ENCODE data around the gene HLA-DOA.

HLA-DOA gene

DNA sequence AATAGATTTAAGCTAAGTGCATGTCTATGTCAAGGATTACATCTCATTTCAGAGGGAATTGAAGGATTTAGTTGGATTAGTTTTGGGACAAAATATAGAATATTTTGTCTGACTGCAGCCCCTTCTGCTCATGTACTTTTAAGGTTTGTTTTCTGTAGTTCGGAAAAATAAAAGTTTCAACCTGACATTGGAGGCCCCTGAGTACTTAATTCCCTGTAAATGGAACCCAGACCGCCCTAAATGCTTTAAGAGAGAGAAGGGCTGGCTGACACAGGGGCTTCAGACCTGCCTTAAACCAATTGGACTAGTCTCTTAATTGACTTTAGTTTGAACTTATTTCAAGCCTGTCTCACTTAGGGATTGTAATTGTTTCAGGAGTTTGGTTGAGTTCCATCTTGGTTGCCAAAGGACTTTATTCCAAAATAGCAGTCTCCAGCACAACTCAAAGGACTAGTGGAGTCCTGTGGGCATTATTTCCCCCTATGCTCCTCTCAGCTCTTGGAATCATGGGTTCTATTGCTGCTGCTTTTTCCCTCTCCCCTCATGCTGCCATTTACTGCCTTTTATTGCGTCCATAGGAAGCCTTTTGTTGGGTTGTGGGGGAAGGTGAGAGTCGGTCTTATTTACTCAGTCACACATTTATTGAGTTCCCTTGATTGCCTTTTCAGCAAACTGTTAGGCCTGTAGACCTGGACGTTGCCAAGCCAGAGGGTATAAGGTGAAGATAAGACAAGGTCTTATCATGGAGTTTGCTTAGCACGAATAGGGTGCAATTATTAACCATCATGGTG lies 26.5 kb downstream of the HLA-DOA start:
- Histone ChIP-seq H3K4me3 (no peak overlapping the region), H3K27ac (peak overlapping the region in 1 of 21 experiments; percentile 27)

DNA sequence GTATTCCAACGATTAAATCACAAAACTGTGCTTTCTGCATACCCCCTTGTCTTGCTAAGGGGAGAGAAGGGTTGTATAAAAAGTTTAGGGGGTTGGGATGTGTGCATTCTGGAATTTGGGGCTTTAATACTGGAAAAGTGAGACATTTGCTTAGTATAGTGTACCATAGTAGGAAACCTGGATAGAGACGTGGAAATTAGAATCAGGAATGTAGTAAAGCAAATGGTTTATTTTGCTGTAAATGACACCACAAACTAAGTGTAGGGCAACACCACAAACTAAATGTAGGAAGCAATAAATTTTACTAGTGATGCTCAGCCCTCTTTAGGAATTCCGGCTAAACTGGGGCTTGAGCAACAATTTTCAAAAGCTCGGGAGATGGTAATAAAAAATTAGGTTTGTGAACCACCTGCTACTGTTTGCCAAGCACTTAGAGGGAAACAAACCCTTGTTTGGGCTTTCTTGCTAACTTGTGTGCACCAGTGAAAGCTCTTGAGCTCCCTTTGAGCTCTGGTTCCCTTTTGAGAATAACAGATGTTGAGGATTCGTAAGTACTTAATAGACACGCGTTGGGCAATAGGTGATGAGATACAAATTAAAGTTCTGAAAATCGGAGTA lies 27.2 kb downstream of the HLA-DOA start:
- Histone ChIP-seq H3K4me3 (no peak overlapping the region), H3K27ac (no peak overlapping the region)

DNA sequence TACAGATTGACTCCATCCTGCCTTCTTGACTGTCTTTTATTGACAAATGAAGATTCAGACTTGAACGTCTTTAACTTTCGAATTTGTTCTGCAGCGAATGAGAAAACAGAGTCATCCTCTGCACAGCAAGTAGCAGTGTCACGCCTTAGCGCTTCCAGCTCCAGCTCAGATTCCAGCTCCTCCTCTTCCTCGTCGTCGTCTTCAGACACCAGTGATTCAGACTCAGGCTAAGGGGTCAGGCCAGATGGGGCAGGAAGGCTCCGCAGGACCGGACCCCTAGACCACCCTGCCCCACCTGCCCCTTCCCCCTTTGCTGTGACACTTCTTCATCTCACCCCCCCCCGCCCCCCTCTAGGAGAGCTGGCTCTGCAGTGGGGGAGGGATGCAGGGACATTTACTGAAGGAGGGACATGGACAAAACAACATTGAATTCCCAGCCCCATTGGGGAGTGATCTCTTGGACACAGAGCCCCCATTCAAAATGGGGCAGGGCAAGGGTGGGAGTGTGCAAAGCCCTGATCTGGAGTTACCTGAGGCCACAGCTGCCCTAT lies 28.8 kb downstream of the HLA-DOA start:
- Histone ChIP-seq H3K4me3 (no peak overlapping the region), H3K27ac (peak overlapping the region in 1 of 21 experiments; percentile 6)

DNA sequence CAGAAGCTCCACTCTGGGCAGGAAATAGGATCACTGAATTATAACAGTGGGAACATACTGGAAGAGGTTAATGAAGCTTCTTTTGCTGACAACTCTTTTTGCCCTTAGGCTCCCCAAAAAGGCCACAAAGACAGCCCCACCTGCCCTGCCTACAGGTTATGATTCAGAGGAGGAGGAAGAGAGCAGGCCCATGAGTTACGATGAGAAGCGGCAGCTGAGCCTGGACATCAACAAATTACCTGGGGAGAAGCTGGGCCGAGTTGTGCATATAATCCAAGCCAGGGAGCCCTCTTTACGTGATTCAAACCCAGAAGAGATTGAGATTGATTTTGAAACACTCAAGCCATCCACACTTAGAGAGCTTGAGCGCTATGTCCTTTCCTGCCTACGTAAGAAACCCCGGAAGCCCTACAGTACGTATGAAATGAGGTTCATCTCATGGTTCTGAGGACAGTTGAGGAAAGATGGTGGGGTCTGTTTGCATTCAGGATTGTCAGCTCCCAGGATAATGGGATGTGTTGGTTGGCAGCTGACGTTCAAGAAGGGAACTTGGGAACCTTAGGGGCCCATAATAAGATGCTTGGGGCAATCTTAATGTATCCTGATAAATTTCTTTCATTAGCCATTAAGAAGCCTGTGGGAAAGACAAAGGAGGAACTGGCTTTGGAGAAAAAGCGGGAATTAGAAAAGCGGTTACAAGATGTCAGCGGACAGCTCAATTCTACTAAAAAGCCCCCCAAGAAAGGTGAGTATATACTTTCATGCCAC lies 29.5 kb downstream of the HLA-DOA start:
- Histone ChIP-seq H3K4me3 (no peak overlapping the region), H3K27ac (no peak overlapping the region)

DNA sequence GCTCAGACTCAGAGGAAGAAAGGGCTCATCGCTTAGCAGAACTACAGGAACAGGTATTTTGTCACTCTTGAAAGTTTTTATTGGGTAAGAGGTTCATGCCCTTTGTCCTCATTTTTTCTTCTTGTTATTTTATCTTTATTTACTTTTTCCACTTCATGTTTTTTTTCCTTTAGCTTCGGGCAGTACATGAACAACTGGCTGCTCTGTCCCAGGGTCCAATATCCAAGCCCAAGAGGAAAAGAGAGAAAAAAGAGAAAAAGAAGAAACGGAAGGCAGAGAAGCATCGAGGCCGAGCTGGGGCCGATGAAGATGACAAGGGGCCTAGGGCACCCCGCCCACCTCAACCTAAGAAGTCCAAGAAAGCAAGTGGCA lies 31.5 kb downstream of the HLA-DOA start:
- H3K27ac ChIP-seq = no peak overlapping the region
- no peak overlapping the region for H3K4me3 ChIP-seq

DNA sequence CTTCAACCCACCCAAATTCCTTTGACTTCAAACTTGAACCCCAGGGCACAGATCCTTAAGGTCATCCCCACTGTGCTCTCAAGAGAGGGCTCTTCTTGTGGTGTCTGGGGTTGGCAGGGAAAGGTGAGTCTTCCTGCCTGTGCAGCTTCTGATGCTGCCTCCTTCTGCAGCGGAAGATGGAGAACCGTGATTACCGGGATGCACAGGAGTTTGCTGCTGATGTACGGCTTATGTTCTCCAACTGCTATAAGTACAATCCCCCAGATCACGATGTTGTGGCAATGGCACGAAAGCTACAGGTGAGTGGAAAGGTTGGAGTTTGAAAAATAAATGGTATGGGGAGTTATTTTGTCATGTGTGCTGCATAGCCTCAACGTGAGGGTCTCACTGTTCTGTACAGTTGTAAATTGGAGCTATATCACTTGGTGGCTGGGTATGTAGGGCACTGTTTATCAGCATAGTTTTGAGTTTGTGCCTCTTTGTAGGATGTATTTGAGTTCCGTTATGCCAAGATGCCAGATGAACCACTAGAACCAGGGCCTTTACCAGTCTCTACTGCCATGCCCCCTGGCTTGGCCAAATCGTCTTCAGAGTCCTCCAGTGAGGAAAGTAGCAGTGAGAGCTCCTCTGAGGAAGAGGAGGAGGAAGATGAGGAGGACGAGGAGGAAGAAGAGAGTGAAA lies 32.0 kb downstream of the HLA-DOA start:
- no peak overlapping the region for H3K4me3 ChIP-seq
- peak overlapping the region in 1 of 21 experiments; percentile 9 for H3K27ac ChIP-seq

DNA sequence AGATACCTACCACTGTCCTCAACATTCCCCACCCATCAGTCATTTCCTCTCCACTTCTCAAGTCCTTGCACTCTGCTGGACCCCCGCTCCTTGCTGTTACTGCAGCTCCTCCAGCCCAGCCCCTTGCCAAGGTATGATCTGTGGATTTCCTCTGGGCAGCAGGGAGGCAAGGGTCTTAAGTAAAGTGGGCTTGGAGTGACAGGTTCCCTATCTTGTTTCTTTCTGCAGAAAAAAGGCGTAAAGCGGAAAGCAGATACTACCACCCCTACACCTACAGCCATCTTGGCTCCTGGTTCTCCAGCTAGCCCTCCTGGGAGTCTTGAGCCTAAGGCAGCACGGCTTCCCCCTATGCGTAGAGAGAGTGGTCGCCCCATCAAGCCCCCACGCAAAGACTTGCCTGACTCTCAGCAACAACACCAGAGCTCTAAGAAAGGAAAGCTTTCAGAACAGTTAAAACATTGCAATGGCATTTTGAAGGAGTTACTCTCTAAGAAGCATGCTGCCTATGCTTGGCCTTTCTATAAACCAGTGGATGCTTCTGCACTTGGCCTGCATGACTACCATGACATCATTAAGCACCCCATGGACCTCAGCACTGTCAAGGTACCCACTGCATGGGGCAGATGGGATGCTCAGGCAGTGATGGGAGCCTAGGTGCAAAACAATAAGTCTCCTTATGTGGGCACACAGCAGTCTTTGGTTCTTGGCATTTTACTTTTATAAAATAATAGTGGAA lies 32.9 kb downstream of the HLA-DOA start:
- Histone ChIP-seq H3K27ac (no peak overlapping the region), H3K4me3 (no peak overlapping the region)

DNA sequence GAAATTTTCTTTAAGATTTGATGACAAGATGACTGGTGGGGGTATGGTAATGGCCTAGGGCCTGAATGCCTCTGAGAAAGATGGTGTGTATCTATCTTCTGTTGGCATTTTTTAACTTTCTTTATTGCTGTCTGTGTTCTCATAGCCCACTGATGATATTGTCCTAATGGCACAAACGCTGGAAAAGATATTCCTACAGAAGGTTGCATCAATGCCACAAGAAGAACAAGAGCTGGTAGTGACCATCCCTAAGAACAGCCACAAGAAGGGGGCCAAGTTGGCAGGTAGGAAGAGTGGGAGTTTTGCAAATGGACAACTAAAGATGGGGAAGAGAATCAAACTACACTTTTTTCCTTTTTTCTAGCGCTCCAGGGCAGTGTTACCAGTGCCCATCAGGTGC lies 33.5 kb downstream of the HLA-DOA start:
- peak overlapping the region in 2 of 7 experiments; percentile 90 to 98 for H3K4me3 ChIP-seq

DNA sequence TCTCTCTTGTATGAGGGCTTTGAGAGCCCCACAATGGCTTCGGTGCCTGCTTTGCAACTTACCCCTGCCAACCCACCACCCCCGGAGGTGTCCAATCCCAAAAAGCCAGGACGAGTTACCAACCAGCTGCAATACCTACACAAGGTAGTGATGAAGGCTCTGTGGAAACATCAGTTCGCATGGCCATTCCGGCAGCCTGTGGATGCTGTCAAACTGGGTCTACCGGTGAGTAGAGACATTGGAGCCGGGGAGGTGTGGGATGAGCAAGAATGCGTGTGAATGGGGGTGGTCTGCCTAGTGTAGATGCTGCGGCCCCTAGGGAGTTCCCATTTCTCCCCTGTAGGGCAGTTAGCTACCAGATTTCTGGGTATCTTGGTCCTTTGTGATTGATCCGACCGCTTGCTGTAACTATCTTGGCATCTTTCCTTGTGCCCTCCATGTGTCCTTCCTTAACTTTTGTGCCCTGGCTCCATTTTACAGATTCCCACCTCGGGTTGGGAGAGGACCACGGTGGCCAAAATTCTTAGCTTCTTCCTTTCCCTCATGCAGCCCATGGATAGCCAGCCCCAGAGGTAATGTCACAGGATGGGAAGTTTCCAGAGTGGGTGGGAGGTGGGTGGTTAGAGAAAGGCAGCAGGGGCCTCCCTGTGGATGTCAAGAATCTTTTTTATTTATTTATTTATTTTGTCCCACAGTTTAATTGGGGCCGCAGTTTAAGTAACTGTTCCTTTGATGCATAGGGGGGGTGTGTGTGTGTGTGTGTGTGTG lies 34.7 kb downstream of the HLA-DOA start:
- peak overlapping the region in 9 of 21 experiments; percentile 0 to 88 (median 19) for H3K27ac ChIP-seq

More for the DNA sequence above, 33.5 kb downstream of the HLA-DOA start:
- H3K27ac ChIP-seq = no peak overlapping the region

DNA sequence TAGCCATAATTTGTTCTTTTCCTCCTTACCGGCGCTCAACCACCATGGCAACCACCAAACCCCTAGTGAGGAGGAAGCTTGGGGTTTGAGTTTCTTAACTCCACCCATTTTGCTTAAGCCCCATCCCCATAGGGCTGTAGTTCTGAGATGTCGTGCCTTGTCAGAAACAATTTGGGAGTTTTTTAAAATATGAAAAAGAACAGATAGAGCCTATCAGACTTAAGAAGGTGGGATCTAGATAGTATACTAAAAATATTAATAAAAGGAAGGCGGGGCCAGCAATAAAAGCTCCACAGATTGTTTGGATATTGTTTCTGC lies 35.4 kb downstream of the HLA-DOA start:
- peak overlapping the region in 14 of 21 experiments; percentile 1 to 100 (median 88) for H3K27ac ChIP-seq
- H3K4me3 ChIP-seq = peak overlapping the region; percentile 47 to 98 (median 90)

More for the DNA sequence above, 34.7 kb downstream of the HLA-DOA start:
- H3K4me3 ChIP-seq = peak overlapping the region; percentile 47 to 98 (median 90)

DNA sequence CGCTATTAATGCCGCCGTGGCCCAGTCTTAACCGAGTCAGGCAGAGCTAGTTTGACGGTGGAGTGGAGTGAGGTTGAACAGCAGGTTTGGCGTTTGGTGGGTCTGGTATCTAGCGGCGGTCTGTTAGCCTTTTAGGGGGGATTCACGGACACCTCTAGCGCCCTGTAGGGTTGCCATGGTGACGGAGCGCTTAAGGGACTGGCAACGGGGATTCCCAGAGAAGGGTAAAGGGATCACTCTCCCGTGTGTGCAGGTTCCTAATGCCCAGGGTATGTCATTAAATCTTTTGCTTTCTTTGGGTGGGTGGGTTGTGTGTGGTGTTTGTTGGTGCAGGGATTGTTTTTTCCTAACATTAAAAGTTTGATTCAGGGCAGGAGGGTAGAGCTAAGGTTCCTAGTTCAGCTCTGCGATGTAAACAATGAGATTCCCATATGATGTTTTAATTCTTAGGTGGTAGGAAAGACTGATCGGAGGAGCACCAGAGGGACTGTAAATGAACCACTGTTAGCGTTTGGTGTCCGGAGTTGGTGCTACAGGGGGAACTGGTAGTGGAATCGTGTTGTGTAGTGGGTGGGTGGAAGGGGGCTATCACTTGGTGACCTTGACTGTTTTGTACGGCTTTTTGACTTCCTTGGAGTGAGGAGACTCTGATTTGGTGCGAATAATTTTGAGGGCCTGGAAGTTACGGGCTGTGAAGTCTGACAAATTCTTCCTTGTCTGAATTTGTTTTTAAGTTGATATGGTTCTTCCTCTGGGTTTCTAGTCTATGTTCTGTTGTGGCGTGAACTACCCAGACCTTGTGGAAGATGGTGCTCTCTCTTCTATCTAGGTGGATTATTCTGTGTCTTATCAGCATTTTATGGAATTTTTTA lies 36.0 kb downstream of the HLA-DOA start:
- Histone ChIP-seq H3K27ac (peak overlapping the region; percentile 0 to 100 (median 97)), H3K4me3 (peak overlapping the region; percentile 47 to 98 (median 90))

DNA sequence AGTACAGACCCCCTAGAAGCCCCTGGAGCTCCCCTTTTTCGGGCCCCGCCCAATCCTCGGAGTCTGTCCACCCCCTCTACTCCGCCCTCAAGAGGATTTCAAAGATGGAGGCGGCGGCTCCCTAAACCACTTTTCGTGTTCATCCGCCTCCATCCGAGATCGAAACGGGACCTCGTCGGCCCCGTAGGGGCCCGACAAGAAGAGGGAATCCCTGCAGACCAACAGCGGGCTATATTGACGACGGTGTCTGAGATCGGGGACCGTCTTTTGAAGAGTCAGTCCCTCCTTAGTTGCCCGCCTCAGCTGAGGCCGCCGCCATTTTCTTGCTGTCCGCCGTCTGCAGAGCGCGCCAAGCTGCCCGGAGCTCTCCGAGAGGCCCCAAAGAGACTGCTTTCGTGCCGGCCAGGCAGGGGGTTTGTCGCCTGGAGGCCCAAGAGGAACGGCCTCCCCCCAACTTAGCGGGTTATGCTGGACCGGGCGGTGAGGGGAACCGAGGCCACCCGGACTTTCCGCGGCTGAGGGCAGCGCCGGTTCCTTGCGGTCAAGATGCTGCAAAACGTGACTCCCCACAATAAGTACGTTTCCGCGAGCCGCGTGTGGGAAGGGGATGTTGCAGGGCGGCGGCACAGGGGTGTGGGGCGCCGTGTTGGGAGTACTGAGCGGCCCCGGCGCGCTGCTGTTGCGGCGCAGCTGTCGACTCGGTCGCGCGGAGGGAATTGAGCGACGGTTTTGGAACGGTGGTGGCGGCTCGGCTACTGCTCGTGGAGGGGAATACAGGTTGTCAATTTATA lies 36.8 kb downstream of the HLA-DOA start:
- Histone ChIP-seq H3K27ac (peak overlapping the region; percentile 0 to 100 (median 97)), H3K4me3 (peak overlapping the region; percentile 47 to 98 (median 90))

DNA sequence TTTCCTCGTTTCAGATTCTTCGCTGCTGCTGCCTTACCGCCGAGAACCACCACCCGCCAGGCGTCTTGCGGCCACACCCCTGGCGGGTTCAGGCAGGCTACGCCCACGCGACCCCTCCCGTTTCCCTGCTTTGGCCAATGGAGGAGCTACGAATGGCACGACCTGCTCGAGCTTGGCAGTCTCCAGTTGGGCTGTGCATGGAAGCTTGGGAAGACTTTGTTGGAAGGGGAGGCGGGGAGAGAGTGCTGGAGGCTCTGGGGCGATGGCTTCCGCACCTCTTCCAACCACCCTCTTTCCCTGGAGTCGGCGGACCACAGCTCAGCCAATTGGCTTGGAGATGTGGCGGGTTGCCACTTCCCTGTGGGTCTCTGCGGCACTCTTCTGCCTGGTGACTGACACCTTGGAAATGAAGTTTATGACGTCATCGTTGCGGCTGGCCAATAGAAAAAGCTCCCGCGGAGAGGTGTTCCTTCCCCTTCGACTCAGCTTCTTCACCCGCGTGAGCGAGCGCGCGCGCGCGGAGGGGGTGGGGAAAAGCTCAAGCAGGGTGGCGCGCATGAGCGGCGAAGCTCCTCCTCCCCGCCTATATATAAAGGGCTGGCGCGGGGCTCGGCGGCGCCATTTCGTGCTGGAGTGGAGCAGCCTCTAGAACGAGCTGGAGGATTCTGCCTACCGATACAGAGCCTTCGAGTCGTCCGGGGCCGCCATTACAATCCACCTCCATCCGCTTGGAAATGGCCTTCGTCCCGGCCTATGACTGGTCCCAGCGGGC lies 37.6 kb downstream of the HLA-DOA start:
- H3K4me3 ChIP-seq = peak overlapping the region; percentile 47 to 98 (median 90)
- H3K27ac ChIP-seq = peak overlapping the region in 20 of 21 experiments; percentile 97 to 100 (median 100)

DNA sequence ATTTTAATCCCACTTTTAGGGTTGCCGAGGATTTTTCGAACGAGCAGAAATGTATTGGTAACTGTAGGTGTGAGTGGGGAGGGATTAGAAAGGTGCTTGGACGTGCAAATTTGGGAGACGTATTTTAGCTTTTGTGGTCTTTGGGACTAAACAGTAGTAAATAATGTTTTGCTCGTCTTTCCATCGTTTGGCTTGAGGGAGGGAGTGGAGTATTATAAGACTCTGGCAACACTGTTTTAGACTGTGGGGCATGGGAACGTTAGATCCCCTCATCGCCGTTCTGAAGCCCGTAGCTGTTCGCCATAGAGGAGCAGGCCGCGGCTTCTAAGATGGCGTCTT lies 38.2 kb downstream of the HLA-DOA start:
- peak overlapping the region; percentile 47 to 98 (median 90) for H3K4me3 ChIP-seq
- H3K27ac ChIP-seq = peak overlapping the region; percentile 97 to 100 (median 100)

DNA sequence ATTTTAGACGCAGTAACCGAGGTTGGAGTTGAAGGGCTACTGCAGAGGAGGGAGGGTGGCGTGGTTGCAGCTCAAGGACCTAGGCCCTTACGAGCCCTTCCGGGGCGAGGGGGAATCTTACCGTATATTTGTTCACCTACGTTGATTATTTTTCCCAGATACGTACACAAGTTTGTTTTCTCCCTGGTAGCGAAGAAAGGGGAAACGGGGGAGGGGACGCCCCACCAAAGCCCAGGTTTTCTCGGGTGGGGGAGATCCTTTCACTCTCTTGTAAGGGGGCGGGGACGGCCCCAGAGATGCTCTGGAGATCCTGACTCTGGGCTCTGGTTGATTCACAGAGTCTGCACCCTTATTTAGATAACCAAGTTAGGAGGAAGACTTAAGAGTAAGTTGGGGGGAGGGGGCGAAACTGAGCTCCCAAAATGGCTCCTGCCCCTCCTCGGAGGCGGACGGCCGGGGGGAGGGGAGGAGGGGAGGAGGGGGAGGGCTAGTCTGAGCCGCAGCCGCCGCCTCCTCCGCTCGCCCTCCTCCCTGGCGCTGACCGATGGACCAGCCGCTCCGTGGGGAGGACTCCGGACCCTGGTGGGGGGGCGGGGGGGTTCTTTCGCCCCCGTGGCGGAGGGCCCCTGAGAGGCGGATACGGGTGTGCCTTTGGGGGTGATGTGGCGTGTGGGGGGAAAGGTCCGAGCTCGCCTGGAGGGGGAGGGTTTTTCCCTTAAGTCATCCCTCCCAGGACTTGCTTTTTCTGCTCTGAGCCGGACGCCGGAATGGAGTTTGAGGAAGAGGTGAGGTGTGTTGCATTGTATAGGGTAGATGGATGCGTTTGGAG lies 38.8 kb downstream of the HLA-DOA start:
- peak overlapping the region; percentile 97 to 100 (median 100) for H3K27ac ChIP-seq
- H3K4me3 ChIP-seq = peak overlapping the region; percentile 47 to 98 (median 90)

Data from skin epidermis (tissue), 12 donors.